ENCODE results near the gene TDRD10. TPM values are rescaled to one million over a fixed set of nuclear protein-coding genes. Genes with fewer than 3 reads are reported as not detected.
A peak's percentile ranks its signal among the peaks of the same experiment; 100 is the strongest.

The TDRD10 gene
- total RNA-seq, 4 donors from 2014 or later, result 0.57 to 1.5 (median 0.83) TPM; not detected in 1

DNA sequence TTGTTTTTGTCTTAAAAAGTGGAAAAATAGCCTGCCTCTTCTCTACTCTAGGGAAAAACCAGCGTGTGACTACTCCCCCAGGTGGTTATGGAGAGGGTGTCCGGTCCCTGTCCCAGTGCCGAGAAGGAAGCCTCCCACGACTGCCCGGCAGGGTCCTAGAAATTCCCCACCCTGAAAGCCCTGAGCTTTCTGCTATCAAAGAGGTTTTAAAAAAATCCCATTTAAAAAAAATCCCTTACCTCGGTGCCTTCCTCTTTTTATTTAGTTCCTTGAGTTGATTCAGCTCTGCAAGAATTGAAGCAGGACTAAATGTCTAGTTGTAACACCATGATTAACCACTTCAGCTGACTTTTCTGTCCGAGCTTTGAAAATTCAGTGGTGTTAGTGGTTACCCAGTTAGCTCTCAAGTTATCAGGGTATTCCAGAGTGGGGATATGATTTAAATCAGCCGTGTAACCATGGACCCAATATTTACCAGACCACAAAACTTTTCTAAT, 35.0 kb upstream of the TDRD10 start:
- TF ChIP-seq, protein P1, sequence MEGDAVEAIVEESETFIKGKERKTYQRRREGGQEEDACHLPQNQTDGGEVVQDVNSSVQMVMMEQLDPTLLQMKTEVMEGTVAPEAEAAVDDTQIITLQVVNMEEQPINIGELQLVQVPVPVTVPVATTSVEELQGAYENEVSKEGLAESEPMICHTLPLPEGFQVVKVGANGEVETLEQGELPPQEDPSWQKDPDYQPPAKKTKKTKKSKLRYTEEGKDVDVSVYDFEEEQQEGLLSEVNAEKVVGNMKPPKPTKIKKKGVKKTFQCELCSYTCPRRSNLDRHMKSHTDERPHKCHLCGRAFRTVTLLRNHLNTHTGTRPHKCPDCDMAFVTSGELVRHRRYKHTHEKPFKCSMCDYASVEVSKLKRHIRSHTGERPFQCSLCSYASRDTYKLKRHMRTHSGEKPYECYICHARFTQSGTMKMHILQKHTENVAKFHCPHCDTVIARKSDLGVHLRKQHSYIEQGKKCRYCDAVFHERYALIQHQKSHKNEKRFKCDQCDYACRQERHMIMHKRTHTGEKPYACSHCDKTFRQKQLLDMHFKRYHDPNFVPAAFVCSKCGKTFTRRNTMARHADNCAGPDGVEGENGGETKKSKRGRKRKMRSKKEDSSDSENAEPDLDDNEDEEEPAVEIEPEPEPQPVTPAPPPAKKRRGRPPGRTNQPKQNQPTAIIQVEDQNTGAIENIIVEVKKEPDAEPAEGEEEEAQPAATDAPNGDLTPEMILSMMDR (IDR thresholded peaks at IDR 0.05), result no peak
- no peak for TF ChIP-seq POLR2A (IDR thresholded peaks at IDR 0.05)
- 54 to 62% methylated on average over 8 of the region's 8 CpGs for WGBS, 2 donors
- H3K4me3 ChIP-seq (ENCODE audit: low read depth, poor library complexity, severe bottlenecking), result no peak overlapping the region
- intact Hi-C loops (cut with DNase I; ENCODE audit: low total_unique reads), result no loop called here
- DNase-seq (ENCODE audit: low spot score in 2 of 2), result no peak

DNA sequence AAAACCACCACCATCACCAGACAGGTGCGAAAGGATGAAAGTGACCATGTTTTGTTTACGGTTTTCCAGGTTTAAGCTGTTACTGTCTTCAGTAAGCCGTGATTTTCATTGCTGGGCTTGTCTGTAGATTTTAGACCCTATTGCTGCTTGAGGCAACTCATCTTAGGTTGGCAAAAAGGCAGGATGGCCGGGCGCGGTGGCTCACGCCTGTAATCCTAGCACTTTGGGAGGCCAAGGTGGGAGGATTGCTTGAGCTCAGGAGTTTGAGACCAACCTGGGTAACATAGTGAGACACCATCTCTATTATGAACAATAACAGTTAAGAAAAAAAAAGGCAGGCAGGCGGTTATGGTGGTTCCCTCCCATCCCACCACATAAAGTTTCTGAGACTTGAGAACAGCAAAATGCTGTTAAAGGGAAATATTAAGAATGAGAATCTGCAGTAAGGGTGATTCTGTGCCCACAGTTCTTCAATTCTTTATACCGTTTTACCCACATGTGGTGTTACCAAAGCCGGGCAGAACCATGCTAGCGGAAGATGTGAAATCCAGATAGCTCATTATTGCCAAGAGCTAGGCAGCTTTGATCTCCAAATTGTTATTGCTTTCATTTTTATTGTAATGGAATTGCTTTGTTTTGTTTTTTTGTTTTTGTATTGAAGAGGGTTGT, 34.5 kb upstream of the TDRD10 start:
- no peak overlapping the region for H3K4me3 ChIP-seq (ENCODE audit: low read depth, poor library complexity, severe bottlenecking)
- 87 to 90% methylated on average over 11 of the region's 11 CpGs for WGBS, 2 donors
- intact Hi-C loops (cut with DNase I; ENCODE audit: low total_unique reads), result no loop called here
- no peak for DNase-seq (ENCODE audit: low spot score in 2 of 2)
- TF ChIP-seq POLR2A (IDR thresholded peaks at IDR 0.05), result no peak
- TF ChIP-seq, protein P1 (IDR thresholded peaks at IDR 0.05), result no peak

DNA sequence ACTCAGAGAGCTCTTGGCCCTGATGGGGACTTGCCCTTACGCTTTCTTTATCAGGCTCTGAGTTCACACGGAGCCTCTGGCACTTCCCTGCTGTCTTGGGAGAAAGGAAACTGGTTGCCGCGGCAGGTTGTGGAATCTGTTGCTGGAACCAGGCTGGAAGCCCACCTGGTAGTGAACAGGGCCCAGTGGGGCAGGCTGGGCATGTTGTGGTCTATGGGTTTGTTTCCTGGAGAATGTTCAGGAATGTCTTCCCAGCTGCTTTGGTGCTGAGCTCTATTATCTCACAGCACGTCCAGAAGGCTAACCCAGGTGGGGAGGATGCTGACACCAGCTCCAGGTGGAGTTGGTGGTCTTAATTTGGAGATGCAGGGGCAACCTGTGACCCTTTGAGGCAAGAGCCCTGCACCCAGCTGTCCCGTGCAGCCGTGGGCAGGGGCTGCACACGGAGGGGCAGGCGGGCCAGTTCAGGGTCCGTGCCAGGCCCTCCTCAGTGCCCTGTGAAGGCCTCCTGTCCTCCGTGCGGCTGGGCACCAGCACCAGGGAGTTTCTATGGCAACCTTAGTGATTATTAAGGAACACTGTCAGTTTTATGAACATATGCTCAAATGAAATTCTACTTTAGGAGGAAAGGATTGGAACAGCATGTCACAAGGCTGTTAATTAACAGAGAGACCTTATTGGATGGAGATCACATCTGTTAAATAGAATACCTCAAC, 33.3 kb upstream of the TDRD10 start:
- intact Hi-C loops (cut with DNase I; ENCODE audit: low total_unique reads), result no loop called here

DNA sequence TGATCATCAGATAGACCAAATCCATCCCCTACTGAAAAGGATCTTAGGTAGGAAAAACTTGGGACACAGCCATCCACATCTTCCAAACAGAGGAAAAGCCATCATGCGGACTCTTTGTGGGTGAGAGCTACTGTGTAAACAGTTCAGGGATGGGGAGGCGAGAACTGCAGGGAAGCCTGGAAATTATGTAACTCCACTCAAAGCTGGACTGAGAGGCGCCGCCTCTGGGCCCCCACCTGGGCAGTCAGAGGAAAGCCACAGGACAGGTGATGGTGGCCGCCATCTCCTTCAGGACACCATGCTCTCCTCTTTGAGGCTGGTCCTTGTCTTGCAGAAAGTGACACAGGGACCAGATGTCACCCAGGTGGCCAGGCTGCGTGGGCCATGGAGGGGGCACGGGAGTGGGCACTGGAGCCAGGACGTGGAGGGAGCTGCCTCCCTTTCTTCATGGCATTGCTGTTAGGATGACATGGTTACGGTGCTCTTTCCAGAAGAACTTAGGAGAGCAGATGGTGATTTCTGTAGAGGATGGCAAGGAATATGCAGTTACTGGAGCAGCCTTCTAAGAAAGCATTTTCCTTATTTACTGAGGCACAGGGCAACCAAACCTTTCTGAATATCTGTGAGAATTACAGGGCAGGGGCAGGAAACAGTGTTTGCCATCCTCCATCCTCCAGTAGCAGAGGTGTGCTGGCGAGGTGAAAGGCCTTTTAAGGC, 32.0 kb upstream of the TDRD10 start:
- no peak for DNase-seq (ENCODE audit: low spot score in 2 of 2)
- WGBS, 2 donors, result 90 to 92% methylated on average over 10 of the region's 10 CpGs
- H3K4me3 ChIP-seq (ENCODE audit: low read depth, poor library complexity, severe bottlenecking), result no peak overlapping the region
- TF ChIP-seq, protein P1 (IDR thresholded peaks at IDR 0.05), result no peak
- no peak for TF ChIP-seq POLR2A (IDR thresholded peaks at IDR 0.05)
- intact Hi-C loops (cut with DNase I; ENCODE audit: low total_unique reads), result loop anchor here (10.0 kb wide), 1 partner anchor 65 kb away; the partner anchor contains the start of gene IL6R

More for the DNA sequence above, 33.3 kb upstream of the TDRD10 start:
- DNase-seq (ENCODE audit: low spot score in 2 of 2), result no peak
- no peak overlapping the region for H3K4me3 ChIP-seq (ENCODE audit: low read depth, poor library complexity, severe bottlenecking)
- TF ChIP-seq POLR2A (IDR thresholded peaks at IDR 0.05), result no peak
- TF ChIP-seq, protein P1 (IDR thresholded peaks at IDR 0.05), result no peak
- 57 to 71% methylated on average over 12 of the region's 12 CpGs for WGBS, 2 donors

DNA sequence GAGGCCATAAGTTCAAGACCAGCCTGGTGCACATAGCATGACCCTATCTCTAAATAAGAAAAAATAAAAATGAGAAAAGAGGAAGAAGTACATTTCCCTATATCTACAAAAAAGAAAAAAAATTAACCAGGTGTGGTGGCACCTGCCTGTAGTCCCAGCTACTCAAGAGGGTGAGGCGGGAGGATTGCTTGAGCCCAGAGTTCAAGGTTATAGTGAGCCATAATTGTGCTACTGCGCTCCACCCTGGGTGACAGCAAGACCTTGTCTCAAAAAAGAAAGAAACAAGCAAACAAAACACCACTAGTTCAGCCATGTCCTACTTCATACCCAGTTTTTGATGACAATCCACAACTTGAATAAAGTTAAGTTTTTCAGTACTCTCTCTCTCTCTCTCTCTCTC, 30.7 kb upstream of the TDRD10 start:
- intact Hi-C loops (cut with DNase I; ENCODE audit: low total_unique reads), result loop anchor here (10.0 kb wide), 1 partner anchor 67 kb away; the partner anchor contains the start of gene IL6R
- no peak overlapping the region for H3K4me3 ChIP-seq (ENCODE audit: low read depth, poor library complexity, severe bottlenecking)
- 89 to 98% methylated on average over 2 of the region's 2 CpGs for WGBS, 2 donors
- peak in 1 of 2 donors; percentile 25 for DNase-seq (ENCODE audit: low spot score in 2 of 2)
- no peak for TF ChIP-seq POLR2A (IDR thresholded peaks at IDR 0.05)
- TF ChIP-seq, protein P1 (IDR thresholded peaks at IDR 0.05), result no peak

Measured in lower leg skin (tissue), 4 donors.